A549 (cell line): Measurements from ENCODE around the gene PCDHAC1.

Experiments
- BHLHE40 ChIP-seq: IDR thresholded peaks from 2 replicates; pipeline ENCODE4 v1.6.1; 2012; ENCODE audit warnings: low read depth, low read length, inconsistent platforms
- KDM5A ChIP-seq: fragments of 200-600 bp; sonication (generic); IDR thresholded peaks from 2 replicates; pipeline ENCODE4 v1.6.1; 2016; ENCODE audit warnings: antibody characterized with exemption, mild to moderate bottlenecking
- POLR2A ChIP-seq: IDR thresholded peaks from 2 replicates; pipeline ENCODE4 v1.6.1; 2012; ENCODE audit warnings: mild to moderate bottlenecking, low read length
- RFX5 ChIP-seq: fragments of 450-650 bp; IDR thresholded peaks from 2 replicates; pipeline ENCODE4 v1.7.1; 2014; ENCODE audit warnings: antibody characterized with exemption, mild to moderate bottlenecking, moderate library complexity
- SREBF2 ChIP-seq: fragments of 450-650 bp; IDR thresholded peaks from 2 replicates; pipeline ENCODE4 v1.6.1; 2014; ENCODE audit warnings: mild to moderate bottlenecking, moderate library complexity
- TF ChIP-seq, protein P1 (sequence below): fragments of >200 bp; sonication (Bioruptor Twin); formaldehyde crosslinking; IDR thresholded peaks from 3 replicates; pipeline ENCODE4 v1.5.1; 2016
- TF ChIP-seq, protein P2 (sequence below): IDR thresholded peaks from 2 replicates; pipeline ENCODE4 v1.6.1; 2012

DNA sequence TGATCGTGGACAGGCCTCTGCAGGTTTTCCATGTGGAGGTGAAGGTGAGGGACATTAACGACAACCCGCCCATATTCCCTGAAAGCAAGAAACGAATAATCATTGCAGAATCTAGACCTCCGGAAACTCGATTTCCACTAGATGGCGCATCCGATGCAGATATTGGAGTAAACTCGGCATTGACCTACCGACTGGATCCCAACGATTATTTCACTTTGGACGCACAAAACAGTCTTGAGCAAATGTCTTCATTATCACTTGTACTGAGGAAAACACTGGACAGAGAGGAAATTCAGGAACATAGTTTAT lies 43.6 kb upstream of the PCDHAC1 start:
- TF ChIP-seq, protein P1, sequence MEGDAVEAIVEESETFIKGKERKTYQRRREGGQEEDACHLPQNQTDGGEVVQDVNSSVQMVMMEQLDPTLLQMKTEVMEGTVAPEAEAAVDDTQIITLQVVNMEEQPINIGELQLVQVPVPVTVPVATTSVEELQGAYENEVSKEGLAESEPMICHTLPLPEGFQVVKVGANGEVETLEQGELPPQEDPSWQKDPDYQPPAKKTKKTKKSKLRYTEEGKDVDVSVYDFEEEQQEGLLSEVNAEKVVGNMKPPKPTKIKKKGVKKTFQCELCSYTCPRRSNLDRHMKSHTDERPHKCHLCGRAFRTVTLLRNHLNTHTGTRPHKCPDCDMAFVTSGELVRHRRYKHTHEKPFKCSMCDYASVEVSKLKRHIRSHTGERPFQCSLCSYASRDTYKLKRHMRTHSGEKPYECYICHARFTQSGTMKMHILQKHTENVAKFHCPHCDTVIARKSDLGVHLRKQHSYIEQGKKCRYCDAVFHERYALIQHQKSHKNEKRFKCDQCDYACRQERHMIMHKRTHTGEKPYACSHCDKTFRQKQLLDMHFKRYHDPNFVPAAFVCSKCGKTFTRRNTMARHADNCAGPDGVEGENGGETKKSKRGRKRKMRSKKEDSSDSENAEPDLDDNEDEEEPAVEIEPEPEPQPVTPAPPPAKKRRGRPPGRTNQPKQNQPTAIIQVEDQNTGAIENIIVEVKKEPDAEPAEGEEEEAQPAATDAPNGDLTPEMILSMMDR, result peak; percentile 32; the same call in 2 of the 3 replicates
- TF ChIP-seq KDM5A, result no peak
- TF ChIP-seq POLR2A, result no peak
- no peak for TF ChIP-seq RFX5
- TF ChIP-seq SREBF2, result no peak
- TF ChIP-seq, protein P2, sequence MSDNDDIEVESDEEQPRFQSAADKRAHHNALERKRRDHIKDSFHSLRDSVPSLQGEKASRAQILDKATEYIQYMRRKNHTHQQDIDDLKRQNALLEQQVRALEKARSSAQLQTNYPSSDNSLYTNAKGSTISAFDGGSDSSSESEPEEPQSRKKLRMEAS, result no peak
- TF ChIP-seq BHLHE40, result no peak
